Ecto neural progenitor cell (in vitro differentiated cells): ENCODE results near the gene CNTNAP5.

Experiments
- DNase-seq: peaks from one replicate; pipeline ENCODE4 v3.0.0-alpha.2; 2018; ENCODE audit warnings: low spot score

CNTNAP5 gene

DNA sequence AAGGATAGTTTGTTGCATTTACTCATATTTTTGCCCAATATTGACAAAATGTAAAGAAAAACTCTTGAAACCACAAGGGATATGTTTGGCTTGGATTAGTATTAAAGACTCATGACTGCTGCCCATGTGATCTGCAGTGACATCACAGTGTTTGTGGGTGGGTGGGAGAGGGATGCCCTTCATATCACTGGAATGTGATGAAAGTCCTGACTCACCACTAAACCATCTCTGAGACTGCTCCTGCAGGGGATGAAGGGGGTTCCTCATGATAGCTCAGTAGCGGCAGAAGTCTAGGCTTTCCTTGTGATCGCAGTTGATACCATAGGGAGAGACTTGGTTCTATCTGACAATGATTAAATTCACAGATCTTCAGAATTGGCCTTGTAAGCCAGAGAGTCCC lies 451.2 kb downstream of the CNTNAP5 start:
- no peak for DNase-seq

DNA sequence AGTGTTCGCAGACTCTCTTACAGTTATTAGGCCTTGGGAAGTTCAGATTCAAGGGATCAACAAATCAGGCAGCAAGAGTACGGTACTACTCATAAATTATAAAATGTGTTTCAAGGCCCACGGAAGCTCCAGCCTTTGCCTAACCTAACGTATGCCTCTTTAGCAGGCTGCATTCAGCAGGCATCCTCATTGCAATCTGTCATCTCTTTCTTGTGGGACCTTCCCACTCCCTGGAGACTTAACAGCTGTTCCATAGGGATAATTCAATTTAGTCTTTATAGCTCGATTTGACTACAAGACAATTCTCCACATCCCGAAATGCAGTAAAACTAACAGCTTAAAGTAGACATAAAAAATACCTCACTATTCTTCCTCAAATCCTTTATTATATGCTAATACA lies 453.7 kb downstream of the CNTNAP5 start:
- no peak for DNase-seq

DNA sequence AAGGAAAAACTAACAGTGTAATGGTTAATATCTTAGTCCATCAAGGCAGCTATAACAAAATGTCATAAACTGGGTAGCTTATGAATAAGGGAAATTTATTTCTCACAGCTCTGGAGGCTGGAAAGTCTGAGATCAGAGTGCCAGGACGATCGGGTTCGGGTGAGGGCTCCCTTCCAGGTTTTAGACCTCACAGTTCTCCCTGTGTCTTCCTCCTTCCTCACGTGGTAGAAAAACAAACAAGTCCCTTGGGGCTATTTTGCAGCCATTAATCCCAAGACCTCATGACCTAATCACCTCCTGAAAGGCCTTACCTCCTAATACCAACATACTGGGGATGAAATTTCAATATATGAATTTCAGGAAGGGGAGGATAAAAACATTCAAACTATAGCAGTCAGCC lies 455.9 kb downstream of the CNTNAP5 start:
- no peak for DNase-seq

DNA sequence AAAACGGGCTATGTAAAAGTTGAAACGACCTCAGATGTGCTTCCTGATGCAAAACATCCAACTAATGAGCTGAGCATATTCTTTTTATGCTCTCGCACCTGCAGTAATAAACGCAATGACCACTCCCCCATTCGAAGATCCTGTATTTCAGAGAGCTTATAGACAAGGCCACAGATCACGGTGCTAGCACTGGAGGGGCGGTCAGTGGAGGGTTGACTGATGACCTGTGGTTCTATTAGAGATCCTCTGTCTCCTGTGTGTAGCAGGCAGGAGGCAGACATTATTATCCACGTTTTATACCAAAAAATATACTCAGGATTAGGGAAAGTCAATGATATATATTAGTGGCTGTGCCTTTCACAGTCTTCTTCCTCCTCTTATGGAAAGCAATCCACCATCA lies 457.0 kb downstream of the CNTNAP5 start:
- no peak for DNase-seq

DNA sequence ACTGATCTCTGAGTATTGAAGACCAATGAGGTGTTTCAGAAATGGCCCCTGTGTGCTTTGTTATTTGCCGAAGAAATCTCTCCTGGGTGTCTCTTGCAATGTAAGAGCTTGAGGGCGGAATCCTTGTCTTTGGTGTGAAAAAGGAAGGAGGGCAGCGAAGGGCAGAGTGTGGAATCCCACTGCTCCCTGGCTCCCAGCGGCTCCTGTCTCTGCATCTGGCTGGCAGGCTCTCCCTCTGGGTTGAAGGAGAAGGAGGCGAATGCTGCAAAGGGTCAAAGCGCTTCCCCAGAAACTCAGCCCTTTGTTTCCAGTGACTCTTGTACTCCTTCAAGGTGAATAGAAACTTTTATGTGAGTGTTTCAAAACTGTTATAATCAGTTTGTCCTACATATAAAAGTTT lies 457.5 kb downstream of the CNTNAP5 start:
- no peak for DNase-seq

DNA sequence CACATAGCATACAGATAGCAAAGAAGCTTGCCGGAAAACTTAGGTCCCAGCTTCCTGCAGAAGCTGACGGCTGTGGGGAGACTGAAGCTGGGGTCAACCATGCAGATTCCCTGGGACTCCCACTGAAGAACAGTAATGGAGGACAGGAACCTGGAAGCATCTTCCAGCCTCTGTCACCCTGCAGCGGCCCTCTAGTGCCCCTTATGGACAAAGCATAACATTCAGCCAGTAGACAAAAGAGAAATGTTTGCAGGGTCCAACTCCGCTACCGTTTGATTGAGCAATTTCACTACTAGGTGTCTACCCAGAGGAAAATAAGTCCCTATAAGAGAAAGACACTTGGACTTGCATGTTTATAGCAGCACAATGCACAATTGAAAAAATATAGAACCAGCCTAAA lies 460.6 kb downstream of the CNTNAP5 start:
- DNase-seq: no peak

DNA sequence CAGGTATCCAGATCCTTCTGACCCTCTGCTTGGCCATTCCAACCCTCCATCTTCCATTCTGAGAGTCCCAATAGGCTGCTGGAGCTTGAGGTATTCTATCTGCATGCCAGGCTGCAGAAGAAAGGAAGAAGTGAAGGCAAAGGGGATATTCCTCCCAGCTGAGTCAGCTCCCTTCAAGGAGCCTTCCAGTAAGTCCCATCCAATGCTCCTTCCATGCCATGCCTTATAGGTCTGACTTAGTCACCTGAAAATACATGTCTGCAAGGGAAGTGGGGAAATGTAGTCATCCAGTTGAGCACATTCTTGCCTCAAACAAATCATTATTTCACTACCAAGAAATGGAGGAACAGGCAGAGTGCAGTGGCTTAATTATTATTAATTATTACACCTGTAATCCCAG lies 464.6 kb downstream of the CNTNAP5 start:
- no peak for DNase-seq

DNA sequence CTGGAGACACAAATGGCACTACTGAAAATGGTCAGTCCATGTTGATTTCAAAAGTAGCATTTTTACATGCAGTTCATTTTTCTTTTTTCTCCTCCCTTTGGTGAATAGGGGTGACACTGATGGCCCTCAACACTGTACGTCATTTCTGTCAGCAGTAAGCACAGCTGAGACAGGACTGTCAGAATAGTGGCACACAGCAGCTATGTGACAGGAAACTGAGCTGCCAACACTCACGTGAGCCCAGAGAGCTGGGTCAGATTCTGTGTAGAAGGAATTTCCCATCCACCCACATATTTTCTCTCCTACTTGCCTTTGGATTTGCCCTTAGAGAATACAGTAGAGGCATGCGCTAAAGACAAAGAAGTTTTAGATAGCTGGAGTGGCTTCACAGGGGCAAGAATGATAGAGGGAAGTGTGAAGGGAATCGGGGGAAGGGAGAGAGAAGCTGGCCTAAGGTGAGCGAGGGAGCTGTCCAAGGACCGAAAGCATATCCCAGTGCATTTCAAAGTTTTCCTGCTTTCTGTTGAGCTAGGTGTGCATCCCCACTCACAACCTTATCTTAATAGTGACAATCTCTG lies 476.6 kb downstream of the CNTNAP5 start:
- no peak for DNase-seq

DNA sequence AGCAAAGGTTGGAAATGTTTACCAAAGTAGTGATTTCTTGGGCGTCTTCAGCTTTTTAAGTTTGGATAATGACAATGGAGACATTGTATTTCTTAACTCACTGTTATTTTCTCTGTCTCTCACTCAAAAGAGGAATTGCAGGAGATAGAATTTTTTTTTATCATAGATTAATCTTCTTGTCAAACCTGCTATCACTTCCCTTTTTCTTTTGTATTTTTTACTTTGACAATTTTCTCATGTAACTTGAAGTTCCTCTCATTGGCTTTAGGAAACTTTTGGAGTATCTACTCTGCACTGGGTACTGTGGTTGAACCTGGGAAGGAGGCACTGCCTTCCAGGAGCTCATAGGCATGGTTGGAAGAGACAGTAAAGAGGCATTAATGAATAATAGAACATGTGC lies 489.1 kb downstream of the CNTNAP5 start:
- DNase-seq: no peak

DNA sequence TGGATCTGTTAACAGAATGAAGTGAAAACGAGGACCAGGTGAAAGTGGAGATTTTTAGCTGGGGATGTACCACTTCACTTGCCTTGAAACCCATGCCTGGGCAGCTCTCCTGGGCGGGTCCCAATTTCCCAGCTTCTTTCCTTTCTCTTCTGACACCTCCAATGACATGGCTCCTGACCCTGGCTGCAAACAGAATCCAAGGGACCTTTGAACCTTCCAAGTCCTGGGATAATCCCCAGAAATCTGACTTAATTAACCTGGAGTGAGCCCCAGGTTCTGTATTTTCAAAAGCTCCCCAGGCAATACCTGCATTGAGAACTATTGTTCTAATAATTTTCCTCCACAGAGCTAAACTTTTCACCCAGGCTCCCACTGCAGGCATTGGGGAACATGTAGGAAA lies 495.9 kb downstream of the CNTNAP5 start:
- no peak for DNase-seq

DNA sequence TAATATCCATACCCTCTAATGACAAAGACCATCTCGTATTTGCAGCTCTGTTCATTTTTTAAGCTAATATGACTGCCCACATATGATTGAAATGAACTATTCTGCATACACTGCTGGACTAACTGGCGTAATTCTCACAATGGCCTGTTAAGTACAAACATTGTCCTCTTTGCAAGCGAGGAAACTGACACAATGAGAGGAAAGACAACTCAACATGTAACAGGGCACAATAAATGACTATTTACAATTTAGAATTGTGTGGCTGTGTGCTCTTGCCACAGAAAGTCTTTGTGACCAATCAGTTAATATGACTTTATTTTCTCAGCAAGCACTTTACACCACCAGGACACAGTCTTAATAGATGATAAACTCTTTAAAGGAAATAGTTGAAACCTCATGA lies 498.0 kb downstream of the CNTNAP5 start:
- DNase-seq: no peak

DNA sequence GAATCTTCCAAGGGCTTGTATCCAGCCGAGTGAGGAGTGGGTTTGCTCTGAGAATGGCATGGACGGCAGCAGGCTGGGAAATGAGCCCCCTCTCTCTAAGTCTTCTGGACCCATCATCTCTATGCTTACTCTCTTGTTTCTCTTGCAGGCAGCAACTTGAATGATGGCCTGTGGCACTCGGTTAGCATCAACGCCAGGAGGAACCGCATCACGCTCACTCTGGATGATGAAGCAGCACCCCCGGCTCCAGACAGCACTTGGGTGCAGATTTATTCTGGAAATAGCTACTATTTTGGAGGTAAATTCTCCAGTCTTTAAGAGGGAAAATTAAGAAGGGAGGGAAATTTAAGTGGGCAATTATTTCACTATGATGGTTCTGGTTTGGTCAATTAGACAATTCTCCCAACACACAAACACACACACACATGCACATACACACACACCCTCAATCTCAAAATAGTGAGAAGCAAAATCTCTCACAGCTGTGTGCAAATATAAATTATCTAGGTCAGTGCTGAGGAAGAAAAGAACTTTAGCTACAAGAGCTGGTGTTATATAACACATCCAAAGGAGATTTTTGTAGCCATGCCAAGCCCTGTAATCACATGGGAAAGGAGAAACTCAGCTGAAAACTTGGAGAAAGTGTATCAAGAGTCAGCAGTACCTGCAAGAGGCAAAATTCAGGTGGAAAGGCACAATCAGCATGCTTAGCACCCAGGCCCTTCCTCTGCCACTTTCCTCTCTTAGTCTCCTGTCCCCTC lies 499.2 kb downstream of the CNTNAP5 start:
- DNase-seq: no peak

DNA sequence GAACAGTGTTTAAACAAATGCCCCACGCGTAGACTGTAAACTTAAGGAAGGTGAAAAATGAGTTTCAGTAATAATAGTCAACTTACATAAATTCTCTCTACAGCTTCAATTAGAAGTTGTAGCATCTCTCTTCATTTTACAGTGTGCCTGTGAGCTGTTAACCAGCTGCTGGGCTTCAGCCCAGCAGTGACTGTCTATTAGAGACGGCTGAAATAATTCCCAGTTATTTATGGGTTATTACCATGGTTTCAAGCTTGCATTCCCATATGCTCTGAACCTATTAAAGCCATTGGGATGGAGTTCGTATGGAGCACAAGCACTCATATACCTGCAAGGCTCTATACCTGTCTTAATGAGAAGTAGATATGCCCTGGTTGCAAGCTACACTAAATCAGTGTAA lies 501.1 kb downstream of the CNTNAP5 start:
- no peak for DNase-seq

DNA sequence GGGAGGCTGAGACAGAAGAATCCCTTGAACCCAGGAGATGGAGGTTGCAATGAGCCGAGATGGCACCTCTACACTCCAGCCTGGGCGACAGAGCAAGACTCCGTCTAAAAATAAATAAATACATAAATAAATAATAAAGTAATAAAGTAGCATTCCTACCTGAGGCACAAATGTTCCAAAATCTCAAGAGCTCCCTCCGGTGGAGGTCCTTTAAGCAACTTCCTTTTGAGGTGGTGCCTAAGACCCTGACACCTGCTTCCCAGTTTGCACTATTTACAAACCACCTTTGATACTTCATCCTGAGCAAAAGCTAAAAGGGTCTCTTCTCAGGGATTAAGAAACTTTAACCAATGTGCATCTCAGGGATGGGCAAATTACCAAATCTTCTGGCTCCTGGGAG lies 505.1 kb downstream of the CNTNAP5 start:
- DNase-seq: no peak

DNA sequence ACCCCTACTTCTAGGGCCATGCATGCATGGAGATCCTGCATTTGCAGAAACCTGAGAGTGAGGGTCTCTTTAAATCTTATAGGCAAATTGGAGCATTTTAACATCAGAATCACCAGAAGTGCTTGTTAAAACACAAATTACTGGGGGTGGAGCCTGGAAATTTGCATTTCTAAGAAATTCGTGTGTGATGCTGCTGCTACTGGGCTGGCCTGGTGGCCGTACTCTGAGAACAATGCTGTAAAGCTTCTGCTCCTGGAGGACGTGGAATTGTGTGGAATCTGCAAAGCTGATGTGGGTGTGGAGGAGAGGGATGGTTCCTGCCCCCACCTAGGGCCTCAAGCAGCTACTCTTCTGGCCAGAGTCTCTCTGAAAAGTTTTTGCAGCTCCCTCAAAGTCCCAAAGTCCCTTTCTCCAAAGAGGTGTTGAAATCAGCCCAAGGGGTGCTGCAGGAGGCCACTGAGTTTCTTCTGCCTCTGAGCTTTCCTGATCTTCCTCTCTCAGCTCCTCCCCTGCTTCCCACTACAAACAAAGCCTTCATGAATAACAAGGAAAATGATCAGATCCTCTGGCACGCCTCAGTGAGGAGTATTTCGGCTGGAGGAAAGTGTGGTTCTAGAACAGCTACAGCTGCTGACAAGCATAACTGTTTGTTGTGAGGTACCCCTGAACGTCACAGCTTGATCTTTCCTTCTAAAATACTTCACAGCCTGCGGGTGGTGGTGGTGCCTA lies 508.3 kb downstream of the CNTNAP5 start:
- DNase-seq: no peak

DNA sequence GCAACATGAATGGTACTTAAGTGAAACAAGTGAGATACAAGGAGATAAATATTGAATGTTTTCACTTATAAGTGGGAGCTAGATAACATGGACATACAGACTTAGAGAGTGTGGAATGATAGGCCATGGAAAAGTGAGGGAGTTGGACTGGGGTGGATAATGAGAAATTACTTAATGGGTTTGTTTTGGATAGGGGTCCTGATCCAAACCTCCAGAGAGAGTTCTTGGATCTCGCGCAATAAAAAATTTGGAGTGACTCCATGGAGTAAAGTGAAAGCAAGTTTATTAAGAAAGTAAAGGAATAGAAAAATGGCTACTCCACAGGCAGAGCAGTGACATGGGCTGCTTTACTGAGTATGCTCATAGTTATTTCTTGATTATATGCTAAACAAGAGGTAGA lies 508.9 kb downstream of the CNTNAP5 start:
- DNase-seq: no peak

DNA sequence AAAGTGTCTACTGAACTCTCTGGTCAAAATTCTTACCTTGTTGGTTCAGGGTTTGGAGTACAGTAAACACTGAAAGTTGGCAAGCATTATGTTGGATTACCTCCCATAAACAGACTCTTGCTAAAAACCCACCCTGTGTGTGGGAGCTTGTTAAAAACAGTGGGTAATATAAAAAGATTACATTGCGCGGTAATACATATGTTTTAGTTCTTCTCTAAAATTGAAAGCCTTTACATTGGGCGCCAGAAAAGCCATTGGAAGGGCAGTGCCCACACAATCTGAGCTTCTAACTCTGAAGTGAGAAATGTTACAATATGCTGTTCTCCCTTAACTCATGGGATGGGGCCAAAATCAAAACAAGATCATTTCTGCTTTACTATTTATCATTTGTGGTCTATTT lies 510.7 kb downstream of the CNTNAP5 start:
- no peak for DNase-seq

DNA sequence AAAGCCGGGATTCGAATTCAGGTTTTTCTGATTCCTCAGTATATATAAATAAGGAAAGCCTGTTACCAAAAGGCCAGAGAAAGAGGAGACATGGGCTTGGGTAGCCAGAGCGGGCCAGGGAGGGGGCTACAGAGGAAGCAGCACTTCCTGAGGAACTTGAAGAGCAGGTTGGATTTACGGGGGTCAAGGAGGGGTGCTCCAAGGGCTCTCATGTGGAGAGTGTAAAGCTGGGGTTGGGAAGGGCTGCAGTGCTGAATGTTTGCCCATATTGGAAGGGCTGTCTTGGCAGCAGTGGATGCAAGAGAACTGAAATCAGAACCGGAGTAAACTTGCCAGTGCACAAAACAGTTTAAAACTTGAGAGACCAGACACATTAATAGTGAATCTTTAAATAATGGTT lies 511.5 kb downstream of the CNTNAP5 start:
- no peak for DNase-seq

DNA sequence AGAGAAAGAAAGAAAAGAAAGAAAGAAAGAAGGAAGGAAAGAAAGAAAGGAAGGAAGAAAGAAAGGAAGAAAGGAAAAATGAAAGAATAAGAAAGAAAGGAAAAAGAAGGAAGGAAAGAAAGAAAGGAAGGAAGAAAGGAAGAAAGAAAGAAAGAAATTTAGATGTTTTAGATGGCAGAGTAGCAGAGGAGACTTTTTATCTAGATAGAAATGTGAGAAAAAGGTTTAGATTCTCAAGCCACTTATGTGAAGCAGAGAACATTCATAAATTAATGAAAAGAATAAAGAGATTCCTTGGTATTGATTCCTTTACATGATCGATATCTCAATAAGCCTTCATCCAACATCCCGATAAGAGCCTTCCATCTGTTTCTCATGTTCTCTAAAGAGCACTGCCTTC lies 513.5 kb downstream of the CNTNAP5 start:
- no peak for DNase-seq

DNA sequence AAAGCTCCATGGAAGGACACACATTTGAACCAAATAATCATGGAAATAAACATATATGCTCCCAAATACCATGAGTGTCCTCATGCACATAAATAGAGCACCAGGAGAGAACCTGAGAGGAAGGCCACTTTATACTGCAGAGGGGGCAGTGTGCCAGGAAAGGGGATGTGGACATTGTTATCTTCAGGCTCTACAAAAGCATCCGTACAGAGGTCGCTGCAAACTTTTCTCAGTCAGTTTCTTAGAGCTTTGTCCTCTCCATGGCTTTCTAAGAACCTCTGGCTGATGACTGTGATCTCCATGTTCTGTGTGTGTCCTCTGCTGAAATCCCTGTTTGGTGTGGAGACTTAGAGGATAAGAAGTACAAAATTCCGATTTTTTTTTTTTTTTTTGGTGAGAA lies 515.7 kb downstream of the CNTNAP5 start:
- no peak for DNase-seq

DNA sequence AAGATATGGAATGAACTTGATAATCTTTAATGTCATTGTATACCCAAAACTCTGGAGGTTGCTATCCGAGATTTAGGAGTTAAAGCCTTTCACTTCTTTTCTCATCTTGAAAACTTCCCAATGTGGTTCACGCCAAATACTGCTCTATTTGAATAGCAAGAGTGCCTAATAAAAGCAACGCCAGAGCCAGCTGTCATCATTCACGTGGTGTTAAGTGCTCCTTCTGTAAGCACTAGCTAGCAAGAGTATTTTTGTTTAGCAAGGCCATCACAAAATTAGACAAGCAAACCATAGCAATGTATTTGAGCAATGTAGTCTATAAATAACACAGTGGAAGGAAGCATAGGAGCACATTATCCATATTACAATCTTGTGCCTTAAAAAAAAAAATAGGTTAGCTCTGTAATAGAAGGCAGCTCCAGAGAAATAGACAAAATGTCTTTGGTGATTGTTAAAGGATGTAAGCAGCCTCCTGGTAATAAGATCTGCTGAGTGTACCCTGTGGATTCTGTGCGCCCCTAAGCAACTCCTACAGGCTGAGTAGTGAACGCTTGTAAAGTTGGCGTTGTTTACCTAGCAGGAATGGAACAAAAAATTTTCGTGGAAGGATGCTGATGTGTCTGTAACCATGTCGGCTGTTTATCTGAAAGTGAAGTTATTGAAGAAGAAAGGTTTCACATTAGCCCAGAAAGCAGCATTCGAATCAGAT lies 518.0 kb downstream of the CNTNAP5 start:
- no peak for DNase-seq

DNA sequence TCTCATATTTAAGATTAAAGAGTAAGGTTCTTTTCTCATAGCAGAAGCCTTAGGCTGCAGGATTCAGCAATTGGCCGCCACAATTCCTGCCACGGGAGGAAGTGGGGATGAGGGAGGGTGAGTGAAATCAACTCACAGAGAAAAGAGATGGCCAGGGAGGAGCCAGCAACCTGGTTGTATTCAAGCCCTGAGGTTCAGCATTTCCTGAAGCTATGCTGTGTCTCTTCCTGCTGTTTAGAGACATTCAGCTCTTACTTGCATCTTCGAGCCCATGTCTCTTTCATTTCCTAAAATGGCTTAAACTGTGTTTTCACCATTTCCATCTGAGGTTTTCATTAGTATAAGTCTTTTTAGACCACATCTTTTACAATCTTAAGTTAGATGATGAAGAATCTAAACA lies 522.6 kb downstream of the CNTNAP5 start:
- DNase-seq: no peak
